ENCODE results near the gene FUZ.
A peak's percentile ranks its signal among the peaks of the same experiment; 100 is the strongest.
"Not testable (repeated sequence)": the region's sequence is repeated elsewhere in the genome, so short reads cannot be mapped to it uniquely, and the experiment has no call there.

FUZ gene

GRCh38 chr19:49829721-49830120 lies 16.6 kb upstream of the FUZ start:
- no peak for DNase-seq

GRCh38 chr19:49829200-49829599 lies 16.1 kb upstream of the FUZ start:
- no peak for DNase-seq

DNA sequence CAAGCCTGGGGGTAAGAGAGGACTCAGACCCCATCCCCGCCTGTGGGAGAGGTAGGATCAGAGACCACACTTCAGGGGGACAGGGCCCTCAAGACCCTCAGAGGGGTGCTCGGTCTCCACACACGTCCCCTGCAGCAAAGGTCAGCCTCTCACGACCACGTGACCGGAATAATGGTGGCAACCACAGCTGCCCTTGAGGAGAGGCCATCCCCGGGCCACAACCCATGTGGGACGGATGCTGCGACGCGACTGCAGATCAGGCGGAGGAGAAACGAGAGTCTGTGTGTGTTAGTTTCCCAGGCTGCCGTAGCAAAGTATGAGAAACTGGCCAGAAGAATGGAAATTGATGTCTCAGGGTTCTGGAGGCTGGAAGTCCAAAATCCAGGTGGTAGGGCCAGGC lies 13.9 kb upstream of the FUZ start:
- no peak for DNase-seq

GRCh38 chr19:49824662-49825061 lies 11.6 kb upstream of the FUZ start:
- DNase-seq, result no peak

- DNase-seq, result no peak
Observed at GRCh38 chr19:49823472-49823871, 10.4 kb upstream of the FUZ start.

GRCh38 chr19:49820125-49820524 lies 7.0 kb upstream of the FUZ start:
- no peak for DNase-seq

DNA sequence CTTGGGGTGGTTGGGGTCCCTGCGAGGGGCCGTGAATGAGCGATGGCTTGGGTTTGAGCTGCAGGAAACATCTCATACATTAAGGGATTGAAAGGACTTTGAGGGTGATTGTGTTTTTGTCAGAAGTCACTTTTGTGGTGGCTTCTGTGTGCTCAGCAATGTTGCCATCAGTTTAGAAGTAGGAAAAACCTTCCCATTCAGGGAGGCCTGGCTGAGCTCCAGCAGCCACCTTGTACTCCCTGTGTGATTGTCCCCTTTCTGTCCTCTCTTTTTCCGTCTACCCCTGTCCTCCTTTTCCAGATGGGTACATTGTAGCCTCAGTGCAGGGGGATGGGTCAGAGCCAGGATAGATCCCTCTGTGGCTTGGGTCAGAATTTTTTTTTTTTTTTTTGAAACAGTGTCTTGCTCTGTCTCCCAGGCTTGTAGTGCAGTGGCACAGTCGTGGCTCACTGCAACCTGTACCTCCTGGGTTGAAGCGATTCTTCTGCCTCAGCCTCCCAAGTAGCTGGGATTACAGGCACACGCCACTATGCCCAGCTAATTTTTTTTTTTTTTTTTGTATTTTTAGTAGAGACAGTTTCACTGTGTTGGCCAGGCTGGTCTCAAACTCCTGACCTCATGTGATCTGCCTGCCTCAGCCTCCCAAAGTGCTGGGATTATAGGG lies 6.5 kb upstream of the FUZ start:
- not testable (repeated sequence) for DNase-seq

DNA sequence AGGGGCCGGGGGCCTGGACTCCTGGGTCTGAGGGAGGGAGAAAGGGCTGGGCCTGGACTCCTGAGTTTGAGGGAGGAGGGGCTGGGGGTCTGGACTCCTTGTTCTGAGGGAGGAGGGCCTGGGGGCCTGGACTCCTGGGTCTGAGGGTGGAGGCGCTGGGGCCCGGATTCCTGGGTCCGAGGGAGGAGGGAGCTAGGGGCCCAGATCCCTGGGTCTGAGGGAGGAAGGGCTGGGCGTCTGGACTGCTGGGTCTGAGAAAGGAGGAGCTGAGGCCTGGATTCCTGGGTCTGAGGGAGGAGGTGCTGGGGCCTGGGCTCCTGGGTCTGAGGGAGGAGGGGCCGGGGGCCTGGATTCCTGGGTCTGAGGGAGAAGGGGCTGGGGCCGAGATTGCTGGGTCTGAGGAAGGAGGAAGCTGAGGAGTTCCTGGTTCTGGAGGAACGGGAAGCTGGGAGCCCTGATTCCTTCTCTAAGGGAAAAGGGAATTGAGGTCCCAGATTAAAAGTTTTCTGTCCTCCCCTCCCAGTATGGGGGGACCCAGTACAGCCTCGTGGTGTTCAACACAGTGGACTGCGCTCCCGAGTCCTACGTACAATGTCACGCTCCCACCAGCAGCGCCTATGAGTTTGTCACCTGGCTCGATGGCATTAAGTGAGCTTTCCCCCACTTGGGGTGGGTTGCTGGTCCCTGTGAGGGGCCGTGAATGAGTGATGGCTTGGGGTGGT lies 5.7 kb upstream of the FUZ start:
- no peak for DNase-seq

DNA sequence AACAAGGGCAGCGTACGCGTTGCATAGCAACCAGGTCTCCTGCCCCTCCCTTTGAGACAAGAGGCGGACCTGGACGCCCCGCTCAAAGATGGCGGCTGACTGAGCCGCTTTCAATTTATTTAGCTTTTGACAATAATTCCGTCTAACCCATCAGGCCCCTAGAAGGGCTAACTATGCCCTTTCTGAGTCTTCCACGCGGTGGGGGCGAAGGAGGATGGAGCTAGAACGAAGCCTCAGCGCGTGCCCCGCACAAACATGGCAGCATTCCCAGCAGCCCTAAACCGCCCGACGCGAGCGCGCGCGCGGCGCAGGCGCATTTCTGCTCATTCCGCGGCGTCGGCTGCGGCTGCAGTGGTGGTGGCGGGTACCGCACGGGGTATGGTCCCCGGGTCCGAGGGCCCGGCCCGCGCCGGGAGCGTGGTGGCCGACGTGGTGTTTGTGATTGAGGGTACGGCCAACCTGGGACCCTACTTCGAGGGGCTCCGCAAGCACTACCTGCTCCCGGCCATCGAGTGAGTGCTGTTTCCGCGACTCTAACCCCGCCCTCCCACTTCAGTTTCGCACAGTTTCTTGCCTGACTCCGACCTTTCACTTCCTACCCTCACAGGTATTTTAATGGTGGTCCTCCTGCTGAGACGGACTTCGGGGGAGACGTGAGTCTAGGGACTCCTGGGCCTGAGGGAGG lies 5.0 kb upstream of the FUZ start, which contains the start of gene MED25:
Gene MED25 (plus strand): TSS at position 326 of the 685 bp plus-strand sequence. CDS start 53 bp downstream, at position 379.
- DNase-seq, result peak; percentile 90

DNA sequence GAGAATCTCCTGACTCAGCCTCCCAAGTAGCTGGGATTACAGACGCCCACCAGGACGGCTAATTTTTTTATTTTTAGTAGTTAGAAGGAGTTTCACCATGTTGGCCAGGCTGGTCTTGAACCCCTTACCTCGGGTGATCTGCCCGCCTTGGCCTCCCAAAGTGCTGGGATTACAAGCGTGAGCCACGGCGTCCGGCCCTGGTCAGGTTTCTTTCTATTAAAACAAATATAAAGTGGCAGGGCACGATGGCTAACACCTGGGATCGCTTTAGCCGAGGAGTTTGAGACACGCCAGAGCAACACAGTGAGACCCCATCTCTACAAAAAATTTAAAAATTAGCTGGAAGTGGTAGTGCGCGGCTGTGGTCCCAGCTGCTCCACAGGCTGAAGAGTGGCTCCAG lies 3.5 kb upstream of the FUZ start:
- no peak for DNase-seq

DNA sequence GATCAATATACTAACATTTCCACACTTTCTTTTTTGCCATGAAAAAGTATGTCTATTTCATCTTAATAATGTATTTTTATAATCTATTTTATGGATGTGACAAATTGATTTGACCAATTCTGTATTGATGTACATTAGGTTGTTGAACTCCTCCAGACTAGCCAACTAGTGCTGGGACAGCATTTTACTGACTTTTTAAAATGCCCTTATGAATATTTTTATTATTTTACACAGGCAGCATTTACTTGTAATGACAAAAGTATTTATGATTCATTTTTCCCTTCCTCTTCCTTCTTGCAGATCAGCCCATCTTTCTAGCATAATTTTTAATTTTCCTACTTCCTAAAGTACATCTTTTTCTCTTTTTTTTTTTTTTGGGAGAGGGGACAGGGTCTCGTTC lies 918 bp upstream of the FUZ start:
- no peak for DNase-seq

DNA sequence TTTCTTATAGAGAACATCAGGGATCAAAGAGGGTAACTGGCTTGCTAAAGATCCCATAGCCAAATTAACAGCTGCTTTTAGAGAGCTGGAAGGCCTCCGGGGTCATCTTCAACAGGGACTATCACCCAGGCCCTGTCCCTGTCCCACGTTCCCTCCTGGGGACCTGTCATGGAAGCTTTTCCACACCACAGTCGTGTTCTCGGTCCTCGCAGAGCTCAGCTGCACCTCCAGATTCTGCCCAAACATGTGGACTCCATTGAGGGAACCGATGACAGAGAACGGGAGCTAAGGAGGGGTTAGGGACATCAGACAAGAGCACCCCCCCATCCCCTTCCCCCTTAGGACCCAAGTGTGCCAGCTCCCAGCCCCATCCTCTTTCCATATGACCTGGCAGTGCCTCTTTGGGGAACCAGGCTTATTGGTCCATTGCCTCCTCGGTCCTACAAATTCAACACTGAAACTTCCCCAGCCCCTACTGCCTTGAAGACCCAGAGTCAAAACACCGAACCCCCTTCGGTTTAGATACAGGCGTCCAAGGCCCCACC lies 568 bp downstream of the FUZ start:
- DNase-seq, result no peak

DNA sequence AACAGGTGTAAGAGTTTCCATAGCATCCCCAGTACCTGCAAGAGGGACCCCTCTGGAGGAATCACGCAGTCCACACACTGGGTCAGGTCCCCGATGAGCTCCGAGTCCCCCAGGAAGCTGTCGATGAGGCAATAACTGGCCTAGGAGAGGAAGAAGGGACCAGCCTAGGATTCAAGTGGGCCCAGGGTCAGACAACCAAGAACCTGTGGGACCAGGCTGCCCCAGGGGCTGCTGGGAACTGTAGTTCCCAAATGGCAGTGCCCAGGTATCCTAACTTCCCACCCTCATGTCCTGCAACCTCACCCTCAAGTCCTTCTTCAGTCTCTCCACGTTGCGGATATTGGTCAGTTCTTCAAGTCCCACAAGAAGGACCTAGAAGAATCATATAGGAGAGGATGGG lies 1.8 kb downstream of the FUZ start:
- DNase-seq, result no peak

- no peak for DNase-seq
Observed at GRCh38 chr19:49809941-49810389, 3.1 kb downstream of the FUZ start.

- DNase-seq, result peak; percentile 30
Observed at GRCh38 chr19:49809160-49809940, 3.7 kb downstream of the FUZ start.

- DNase-seq, result peak; percentile 85
Observed at GRCh38 chr19:49808711-49809159, 4.4 kb downstream of the FUZ start.

GRCh38 chr19:49807904-49808675 lies 5.0 kb downstream of the FUZ start:
- no peak for DNase-seq

- no peak for DNase-seq
Observed at GRCh38 chr19:49807058-49807903, 5.8 kb downstream of the FUZ start.

DNA sequence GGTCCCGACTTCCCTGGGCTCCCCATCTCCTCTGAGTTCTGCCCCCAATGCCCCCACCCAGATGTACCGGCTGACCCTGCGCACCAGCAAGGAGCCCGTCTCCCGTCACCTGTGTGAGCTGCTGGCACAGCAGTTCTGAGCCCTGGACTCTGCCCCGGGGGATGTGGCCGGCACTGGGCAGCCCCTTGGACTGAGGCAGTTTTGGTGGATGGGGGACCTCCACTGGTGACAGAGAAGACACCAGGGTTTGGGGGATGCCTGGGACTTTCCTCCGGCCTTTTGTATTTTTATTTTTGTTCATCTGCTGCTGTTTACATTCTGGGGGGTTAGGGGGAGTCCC lies 6.5 kb downstream of the FUZ start:
- DNase-seq, result no peak

GRCh38 chr19:49805822-49806619 lies 7.1 kb downstream of the FUZ start:
- DNase-seq, result no peak

Measured in activated CD4-positive, alpha-beta T cell treated with anti-CD3 and anti-CD28 coated beads, Interleukin-2, Interleukin-6, amounts not matched to agents 100 ng/mL and 50 ng/mL, durations not matched to agents 16 hours and 8 hours (primary cell).